Caco-2 (cell line): ENCODE data around the gene PYCR2. TPM values are rescaled to one million over a fixed set of nuclear protein-coding genes. Genes with fewer than 3 reads are reported as not detected.
"Not testable (repeated sequence)": the region's sequence is repeated elsewhere in the genome, so short reads cannot be mapped to it uniquely, and the experiment has no call there.

ENCODE experiments used
- BruUV-seq: library from RNA; stranded (reverse); fragments of 400-500 nt; replicated peaks from 2 replicates; lab custom pipeline; 2021; lab: Mats Ljungman, UMichigan
- CTCF ChIA-PET: fragments of 300-600 bp; sonication (Branson Sonifier 250); formaldehyde crosslinking; loops from one replicate; lab custom pipeline; 2022; ENCODE audit warnings: antibody characterized with exemption; lab: Charles Lee
- POLR2A ChIA-PET: fragments of 300-600 bp; sonication (Branson Sonifier 250); formaldehyde crosslinking; loops from one replicate; lab custom pipeline; 2022; ENCODE audit warnings: antibody characterized with exemption; lab: Charles Lee
- DNase-seq, 2 experiments: peaks; one replicate each; pipeline versions ENCODE4 v3.0.0 to v3.0.0-alpha.2; 2020 to 2022
- H3K27me3 ChIP-seq: replicated peaks from 2 replicates; pipeline ENCODE4 v1.6.0; 2011; ENCODE audit warnings: low read length; ENCODE audit not compliant: control insufficient read depth, insufficient read depth
- H3K36me3 ChIP-seq: 2 replicates; pipeline ENCODE4 v1.5.1; 2011; ENCODE audit warnings: low read length; ENCODE audit not compliant: control insufficient read depth, insufficient read depth
- H3K4me1 ChIP-seq: fragments of 250-450 bp; sonication (Bioruptor Pico); 2 replicates; pipeline ENCODE4 v1.5.1; 2020; ENCODE audit warnings: mild to moderate bottlenecking
- H3K4me3 ChIP-seq: 2 replicates; pipeline ENCODE4 v1.5.1; 2011; ENCODE audit warnings: low read depth, mild to moderate bottlenecking, control low read depth, low read length
- H3K9me3 ChIP-seq: fragments of 250-450 bp; sonication (Bioruptor Pico); 2 replicates; pipeline ENCODE4 v1.5.1; 2020; ENCODE audit warnings: mild to moderate bottlenecking, moderate library complexity
- H3K27ac Mint-ChIP-seq: one replicate; pipeline ENCODE4 v1.8.0; 2022; ENCODE audit warnings: mixed read lengths; ENCODE audit not compliant: unreplicated experiment
- H3K27me3 Mint-ChIP-seq: one replicate; pipeline ENCODE4 v1.8.0; 2022; ENCODE audit warnings: mixed read lengths; ENCODE audit not compliant: insufficient read depth, unreplicated experiment
- H3K36me3 Mint-ChIP-seq: one replicate; pipeline ENCODE4 v1.8.0; 2022; ENCODE audit warnings: mild to moderate bottlenecking, mixed read lengths; ENCODE audit not compliant: insufficient read depth, unreplicated experiment
- H3K4me1 Mint-ChIP-seq: one replicate; pipeline ENCODE4 v1.8.0; 2022; ENCODE audit warnings: low read depth, mixed read lengths; ENCODE audit not compliant: unreplicated experiment
- H3K4me3 Mint-ChIP-seq: one replicate; pipeline ENCODE4 v1.8.0; 2022; ENCODE audit warnings: mild to moderate bottlenecking, moderate library complexity, mixed read lengths; ENCODE audit not compliant: unreplicated experiment
- H3K9me3 Mint-ChIP-seq: one replicate; pipeline ENCODE4 v1.8.0; 2022; ENCODE audit warnings: mixed read lengths; ENCODE audit not compliant: unreplicated experiment
- CTCF ChIP-seq, 2 experiments: fragments of 200-600 bp in 1 of 2; IDR thresholded peaks; 1 replicate in 1 of 2; 2 replicates in 1 of 2; pipeline versions ENCODE4 v1.5.1 to v1.8.0; 2011 to 2022; ENCODE audit warnings: antibody characterized with exemption in 1 of 2, control low read depth in 1 of 2, inconsistent platforms in 1 of 2, low read depth in 1 of 2, low read length in 1 of 2, mild to moderate bottlenecking in 1 of 2, moderate library complexity in 1 of 2; ENCODE audit not compliant: insufficient read depth in 1 of 2, severe bottlenecking in 1 of 2, unreplicated experiment in 1 of 2
- intact Hi-C: fragments of 100-400 bp; cut with micrococcal nuclease; formaldehyde crosslinking; loops from one replicate; pipeline ENCODE4 v1.10.0; 2022; ENCODE audit not compliant: unreplicated experiment
- total RNA-seq: library from RNA; stranded (reverse); gene quantifications from 2 replicates; pipeline ENCODE4 v1.2.3, GENCODE V29; 2022

PYCR2 gene
- total RNA-seq, 1 experiment from 2014 or later, result 73.7 TPM

GRCh38 chr1:225889743-225890142 lies 34.3 kb downstream of the PYCR2 start:
- H3K36me3 ChIP-seq, result no peaks in the 10 kb centered on the region
- intact Hi-C loops, result no loop called here
- peaks cover 12% of the 10 kb centered on the region; the same call in 1 of the 2 replicates for H3K4me1 ChIP-seq
- Mint-ChIP-seq H3K27me3 (no peaks in the 10 kb centered on the region), H3K4me3 (no peak overlapping the region), H3K4me1 (no peaks in the 10 kb centered on the region), H3K36me3 (no peaks in the 10 kb centered on the region), H3K9me3 (no peaks in the 10 kb centered on the region), H3K27ac (no peak overlapping the region)
- H3K9me3 ChIP-seq, result no peaks in the 10 kb centered on the region
- ChIA-PET POLR2A (no interaction called here), CTCF (no interaction called here)
- no peak for DNase-seq
- BruUV-seq, result no TSS peak
- H3K4me3 ChIP-seq, result no peak overlapping the region
- no peaks in the 10 kb centered on the region for H3K27me3 ChIP-seq
- TF ChIP-seq CTCF (IDR thresholded peaks at IDR 0.05; ENCODE audit: insufficient read depth in 1 of 2, low read depth in 1 of 2, low read length in 1 of 2, severe bottlenecking in 1 of 2, unreplicated experiment in 1 of 2), result no peak

GRCh38 chr1:225888898-225889601 lies 35.0 kb downstream of the PYCR2 start, which contains the start of gene LEFTY1:
Gene LEFTY1 (minus strand): TSS chr1:225889146. CDS start chr1:225889066, 80 bp downstream.
- Histone ChIP-seq H3K27me3 (no peaks in the 10 kb centered on the region), H3K4me3 (no peak within 1 kb of the TSS), H3K36me3 (no peaks in the 10 kb centered on the region), H3K4me1 (peaks cover 12% of the 10 kb centered on the region; the same call in 1 of the 2 replicates), H3K9me3 (no peaks in the 10 kb centered on the region)
- BruUV-seq, result no TSS peak
- H3K27me3 Mint-ChIP-seq, result no peaks in the 10 kb centered on the region
- intact Hi-C loops, result no loop called here
- H3K4me1 Mint-ChIP-seq, result peaks cover under 1% of the 10 kb centered on the region
- DNase-seq, result no peak
- ChIA-PET CTCF (interaction anchor here (0.6 kb wide), 1 partner anchor 35 kb away, joined by 5 read pairs; no protein-coding TSS in a partner anchor), POLR2A (no interaction called here)
- no peak within 1 kb of the TSS for H3K27ac Mint-ChIP-seq
- no peak for TF ChIP-seq CTCF (IDR thresholded peaks at IDR 0.05; ENCODE audit: insufficient read depth in 1 of 2, low read depth in 1 of 2, low read length in 1 of 2, severe bottlenecking in 1 of 2, unreplicated experiment in 1 of 2)
- no peaks in the 10 kb centered on the region for H3K36me3 Mint-ChIP-seq
- no peaks in the 10 kb centered on the region for H3K9me3 Mint-ChIP-seq
- H3K4me3 Mint-ChIP-seq, result no peak within 1 kb of the TSS

- H3K4me3 Mint-ChIP-seq, result no peak overlapping the region
- no peak for TF ChIP-seq CTCF (IDR thresholded peaks at IDR 0.05; ENCODE audit: insufficient read depth in 1 of 2, low read depth in 1 of 2, low read length in 1 of 2, severe bottlenecking in 1 of 2, unreplicated experiment in 1 of 2)
- peaks cover under 1% of the 10 kb centered on the region for H3K36me3 Mint-ChIP-seq
- no TSS peak for BruUV-seq
- POLR2A ChIA-PET, result no interaction called here
- no peaks in the 10 kb centered on the region for H3K27me3 Mint-ChIP-seq
- Histone ChIP-seq H3K27me3 (no peaks in the 10 kb centered on the region), H3K36me3 (no peaks in the 10 kb centered on the region), H3K4me1 (peaks cover 16% of the 10 kb centered on the region; the same call in 1 of the 2 replicates), H3K4me3 (no peak overlapping the region), H3K9me3 (no peaks in the 10 kb centered on the region)
- H3K9me3 Mint-ChIP-seq, result no peaks in the 10 kb centered on the region
- DNase-seq, result no peak
- H3K4me1 Mint-ChIP-seq, result peaks cover 7% of the 10 kb centered on the region
- no peak overlapping the region for H3K27ac Mint-ChIP-seq
- intact Hi-C loops, result no loop called here
- CTCF ChIA-PET, result interaction anchor here (0.6 kb wide), 1 partner anchor 36 kb away, joined by 5 read pairs; no protein-coding TSS in a partner anchor
Measured at GRCh38 chr1:225888289-225888897, 35.7 kb downstream of the PYCR2 start.

GRCh38 chr1:225887554-225888288 lies 36.3 kb downstream of the PYCR2 start:
- H3K4me3 ChIP-seq, CTCF ChIA-PET, BruUV-seq, H3K9me3 ChIP-seq, H3K4me3 Mint-ChIP-seq, DNase-seq, H3K27ac Mint-ChIP-seq, POLR2A ChIA-PET, intact Hi-C loops, H3K27me3 ChIP-seq, H3K27me3 Mint-ChIP-seq, H3K36me3 Mint-ChIP-seq, H3K9me3 Mint-ChIP-seq, H3K36me3 ChIP-seq: not testable (repeated sequence)
- peaks cover 16% of the 10 kb centered on the region; the same call in 1 of the 2 replicates for H3K4me1 ChIP-seq
- H3K4me1 Mint-ChIP-seq, result peaks cover 10% of the 10 kb centered on the region
